ENCODE data around the gene TPP1. TPM values are rescaled to one million over a fixed set of nuclear protein-coding genes. Genes with fewer than 3 reads are reported as not detected.

Gene TPP1
- total RNA-seq, 8 experiments from 2014 or later, result 5.2 to 174 (median 23.3) TPM

DNA sequence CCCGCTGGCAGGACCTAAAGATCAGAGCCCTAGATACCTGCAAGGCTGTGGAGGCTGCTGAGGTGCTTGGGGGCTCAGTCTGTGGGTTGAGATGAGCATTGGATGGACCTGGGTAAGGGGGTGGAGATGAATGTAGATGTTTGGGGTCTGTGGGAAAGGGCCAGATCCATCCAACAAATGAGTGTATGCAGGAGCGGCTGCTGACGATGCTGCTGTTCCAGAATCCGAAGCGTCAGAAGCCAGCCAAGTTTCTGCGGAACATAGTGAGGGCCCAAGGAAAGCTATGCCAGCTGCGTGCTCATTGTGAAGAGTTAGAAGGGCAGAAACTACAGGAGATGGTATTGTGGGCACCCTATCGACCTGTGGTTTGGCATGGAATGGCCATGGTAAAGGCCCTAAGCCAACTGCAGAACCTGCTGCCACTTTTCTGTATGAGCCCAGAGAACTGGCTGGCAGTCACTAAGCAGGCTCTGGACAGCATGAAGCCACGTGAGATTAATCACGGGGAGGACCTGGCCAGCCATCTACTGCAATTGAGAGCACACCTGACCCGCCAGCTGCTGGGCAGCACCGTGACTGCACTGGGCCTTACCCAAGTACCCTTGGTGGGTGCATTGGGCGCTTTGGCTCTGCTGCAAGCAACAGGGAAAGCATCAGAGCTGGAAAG lies 52.4 kb downstream of the TPP1 start:
- no peak overlapping the region for H3K4me3 ChIP-seq
- ATAC-seq (replicated peaks in 6 of 8), result no peak
- H3K27ac ChIP-seq, result no peak overlapping the region
- in situ Hi-C loops (cut with MboI; ENCODE audit: low pct_unique_long_range_greater_than_20kb in 2 of 9, low sequenced_read_pairs in 9 of 9, unreplicated experiment in 9 of 9), result no loop called here
- H3K4me1 ChIP-seq (replicated peaks in 1 of 2), result no peaks in the 10 kb centered on the region
- 60 to 100% (median 97%) methylated on average over 1 to 8 of the region's 13 CpGs; no CpG with 5 or more reads in 5 of the 10 experiments for WGBS, 10 experiments

DNA sequence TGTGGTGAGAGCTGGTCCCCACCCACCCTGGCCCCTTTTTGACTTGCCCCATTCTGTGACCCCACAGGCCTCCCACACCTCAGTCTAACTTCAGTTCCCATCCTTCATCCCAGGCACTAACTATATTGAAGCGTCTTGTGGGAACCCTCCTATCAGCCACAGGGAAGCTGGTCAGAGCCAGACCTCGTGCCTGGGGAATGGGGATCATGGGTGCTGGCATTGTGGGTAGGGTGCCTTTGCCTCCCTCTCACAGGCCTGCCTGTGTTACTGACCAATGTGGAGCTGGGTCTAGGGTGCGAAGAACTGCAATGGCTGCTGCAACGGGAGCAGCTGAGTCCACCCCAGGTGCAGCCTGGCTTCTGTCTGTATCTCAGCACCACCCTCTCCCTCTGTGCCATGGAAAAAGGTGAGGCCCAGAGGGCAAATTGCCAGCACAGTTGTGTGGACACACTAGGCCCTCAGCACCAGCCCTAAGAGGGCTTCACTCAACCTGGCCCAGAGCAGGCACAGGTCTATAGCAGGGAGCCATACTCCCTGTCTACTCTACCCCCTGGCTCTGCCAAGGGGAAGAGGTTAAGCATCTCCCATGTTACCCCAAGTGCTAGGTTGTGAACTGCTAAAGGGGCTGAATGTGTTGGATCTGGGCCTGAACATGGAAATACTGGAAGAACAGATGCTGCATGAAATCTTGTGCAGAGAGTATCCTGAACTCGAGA lies 53.1 kb downstream of the TPP1 start:
- H3K4me3 ChIP-seq, result no peak overlapping the region
- 90 to 100% (median 100%) methylated on average over 2 of the region's 5 CpGs; no CpG with 5 or more reads in 7 of the 10 experiments for WGBS, 10 experiments
- no peak for ATAC-seq (replicated peaks in 6 of 8)
- H3K4me1 ChIP-seq (replicated peaks in 1 of 2), result no peaks in the 10 kb centered on the region
- in situ Hi-C loops (cut with MboI; ENCODE audit: low pct_unique_long_range_greater_than_20kb in 2 of 9, low sequenced_read_pairs in 9 of 9, unreplicated experiment in 9 of 9), result no loop called here
- no peak overlapping the region for H3K27ac ChIP-seq

DNA sequence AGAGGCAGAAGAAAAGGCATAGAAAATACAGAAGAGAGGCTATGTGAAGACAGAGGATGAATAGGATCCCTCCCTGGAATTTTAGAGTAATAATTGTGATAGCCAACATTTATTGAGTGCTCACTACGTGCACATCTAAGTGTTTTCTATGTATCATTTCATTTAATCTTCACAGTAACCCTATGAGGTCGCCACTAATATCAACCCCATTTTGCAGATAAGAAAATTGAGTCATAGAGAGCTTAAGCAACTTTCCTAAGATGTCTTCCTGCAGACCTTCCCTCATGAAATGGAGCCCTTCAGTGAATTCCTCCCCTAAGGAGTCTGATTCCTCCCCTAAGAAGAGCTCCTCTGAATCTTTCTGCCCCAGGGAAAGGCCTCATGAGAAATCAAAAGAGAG lies 53.9 kb downstream of the TPP1 start:
- in situ Hi-C loops (cut with MboI; ENCODE audit: low pct_unique_long_range_greater_than_20kb in 2 of 9, low sequenced_read_pairs in 9 of 9, unreplicated experiment in 9 of 9), result no loop called here
- Histone ChIP-seq H3K4me3 (no peak overlapping the region), H3K27ac (no peak overlapping the region), H3K4me1 (replicated peaks in 1 of 2) (no peaks in the 10 kb centered on the region)
- no peak for ATAC-seq (replicated peaks in 6 of 8)
- WGBS, 10 experiments, result 57 to 100% (median 82%) methylated on average over 1 to 2 of the region's 2 CpGs; no CpG with 5 or more reads in 3 of the 10 experiments

DNA sequence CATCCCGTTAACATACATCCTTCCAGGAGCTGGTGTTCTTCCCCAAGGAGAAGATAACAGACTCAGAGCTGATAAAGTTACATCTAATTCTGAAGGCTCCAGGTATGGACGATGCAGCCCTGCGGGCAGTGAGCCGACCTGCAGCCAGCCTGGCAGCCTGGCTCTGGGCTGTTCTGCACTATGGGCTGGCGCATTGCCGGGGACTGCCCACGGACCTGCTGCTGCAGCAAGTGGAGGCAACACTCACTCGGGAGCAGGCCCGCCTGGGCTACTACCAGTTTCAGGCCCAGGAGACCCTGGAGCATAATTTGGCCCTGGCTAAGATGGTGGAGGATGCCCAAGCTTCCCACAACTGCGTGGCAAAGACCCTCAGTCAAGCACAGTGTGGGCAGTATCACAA lies 55.6 kb downstream of the TPP1 start:
- no peak for ATAC-seq (replicated peaks in 6 of 8)
- H3K4me3 ChIP-seq, result no peak overlapping the region
- WGBS, 10 experiments, result 60 to 100% (median 100%) methylated on average over 1 to 3 of the region's 10 CpGs; no CpG with 5 or more reads in 4 of the 10 experiments
- H3K4me1 ChIP-seq (replicated peaks in 1 of 2), result no peaks in the 10 kb centered on the region
- H3K27ac ChIP-seq, result no peak overlapping the region
- in situ Hi-C loops (cut with MboI; ENCODE audit: low pct_unique_long_range_greater_than_20kb in 2 of 9, low sequenced_read_pairs in 9 of 9, unreplicated experiment in 9 of 9), result no loop called here

DNA sequence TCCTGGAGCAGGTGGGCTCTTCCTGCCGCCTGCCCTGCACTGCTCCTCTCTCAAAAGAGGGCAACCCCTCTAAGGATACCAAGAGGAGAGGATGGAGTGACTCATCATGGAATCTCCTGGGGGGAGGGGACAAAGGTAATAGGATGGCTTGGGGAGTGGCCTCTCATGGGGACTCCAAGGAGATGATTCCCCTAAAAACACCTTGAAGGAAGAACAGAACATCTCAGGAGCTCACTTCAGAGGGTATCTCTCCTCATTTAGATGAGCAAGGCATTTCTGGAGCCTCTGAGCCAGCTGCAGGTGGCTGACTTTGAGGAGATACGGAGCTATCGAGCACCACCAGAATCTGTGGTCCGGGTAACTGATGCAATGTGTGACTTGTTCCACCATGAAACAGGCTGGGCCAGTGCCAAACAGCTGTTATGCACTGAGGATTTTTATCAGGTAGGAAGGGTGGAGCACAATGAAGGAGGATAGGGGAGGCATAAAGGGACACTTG lies 56.1 kb downstream of the TPP1 start:
- Histone ChIP-seq H3K4me3 (no peak overlapping the region), H3K4me1 (replicated peaks in 1 of 2) (no peaks in the 10 kb centered on the region), H3K27ac (no peak overlapping the region)
- in situ Hi-C loops (cut with MboI; ENCODE audit: low pct_unique_long_range_greater_than_20kb in 2 of 9, low sequenced_read_pairs in 9 of 9, unreplicated experiment in 9 of 9), result no loop called here
- no peak for ATAC-seq (replicated peaks in 6 of 8)
- WGBS, 10 experiments, result 92 to 100% methylated on average over 2 of the region's 4 CpGs; no CpG with 5 or more reads in 8 of the 10 experiments

Other genes starting within 250 kb of the TPP1 start
- 10 to 100 TPM; 14.4 to 75.1 (median 21.0) TPM for gene SMPD1, start 228.9 kb downstream of the TPP1 start, total RNA-seq
- gene APBB1, start 200.3 kb downstream of the TPP1 start, total RNA-seq, result 100 to 1,000 TPM in 2 of 8 experiments, 10 to 100 TPM in 6; 21.1 to 131 (median 93.3) TPM
- 1 to 10 TPM in 6 of 8 experiments, under 1 TPM in 2; 0.45 to 6.3 (median 1.2) TPM for gene HPX, start 178.4 kb downstream of the TPP1 start, total RNA-seq
- gene TRIM3, start 145.5 kb downstream of the TPP1 start, total RNA-seq, result 10 to 100 TPM in 6 of 8 experiments, 1 to 10 TPM in 2; 5.8 to 30.3 (median 19.5) TPM
- 10 to 100 TPM; 36.8 to 63.4 (median 57.2) TPM for gene ARFIP2, start 138.1 kb downstream of the TPP1 start, total RNA-seq
- 10 to 100 TPM; 18.4 to 46.1 (median 31.6) TPM for gene TIMM10B, start 137.9 kb downstream of the TPP1 start, total RNA-seq
- 10 to 100 TPM in 4 of 8 experiments, 1 to 10 TPM in 4; 4.5 to 23.6 (median 10.0) TPM for gene DNHD1, start 122.1 kb downstream of the TPP1 start, total RNA-seq
- 10 to 100 TPM; 13.9 to 21.7 (median 17.2) TPM for gene RRP8, start 15.8 kb downstream of the TPP1 start, total RNA-seq
- gene ILK, start 15.6 kb downstream of the TPP1 start, total RNA-seq, result 10 to 100 TPM; 47.9 to 93.5 (median 68.2) TPM
- 100 to 1,000 TPM in 4 of 8 experiments, 10 to 100 TPM in 4; 64.9 to 163 (median 105) TPM for gene TAF10, start 7.2 kb downstream of the TPP1 start, total RNA-seq
- gene DCHS1, start 36.4 kb upstream of the TPP1 start, total RNA-seq, result 10 to 100 TPM in 5 of 8 experiments, 1 to 10 TPM in 3; 3.9 to 45.4 (median 24.3) TPM
- 100 to 1,000 TPM in 1 of 8 experiments, 10 to 100 TPM in 7; 39.8 to 118 (median 56.9) TPM for gene MRPL17, start 63.9 kb upstream of the TPP1 start, total RNA-seq
- 1 to 10 TPM in 1 of 8 experiments, under 1 TPM in 7; 0.05 to 1.3 (median 0.35) TPM for gene OR2AG2, start 152.6 kb upstream of the TPP1 start, total RNA-seq
- gene OR2AG1, start 163.6 kb upstream of the TPP1 start, total RNA-seq, result 1 to 10 TPM in 1 of 8 experiments, under 1 TPM in 7; 0.05 to 1.7 (median 0.28) TPM
- gene OR6A2, start 180.3 kb upstream of the TPP1 start, total RNA-seq, result 1 to 10 TPM in 1 of 8 experiments, under 1 TPM in 7; 0.08 to 1.3 (median 0.28) TPM
- 1 to 10 TPM in 2 of 8 experiments, under 1 TPM in 3, not detected in 3; 0.16 to 1.8 (median 0.76) TPM for gene OR10A5, start 226.3 kb upstream of the TPP1 start, total RNA-seq
- 1 to 10 TPM in 1 of 8 experiments, under 1 TPM in 6, not detected in 1; 0.05 to 1.3 (median 0.50) TPM for gene OR10A2, start 243.6 kb upstream of the TPP1 start, total RNA-seq

Data from motor neuron (in vitro differentiated cells).